Activated gamma-delta T cell treated with anti-CD3 and anti-CD28 coated beads, Interleukin-2, amount 50 U/mL, for 16 hours (primary cell): ENCODE results near the gene XPO6.
A peak's percentile ranks its signal among the peaks of the same experiment; 100 is the strongest.

Source experiments
- DNase-seq: peaks from one replicate; pipeline ENCODE4 v3.0.0-alpha.2; 2020; ENCODE audit warnings: low read depth

XPO6 gene

GRCh38 chr16:28210979-28211588 lies 681 bp downstream of the XPO6 start:
- peak; percentile 39 for DNase-seq

- no peak for DNase-seq
Measured at GRCh38 chr16:28210264-28210663, 1.5 kb downstream of the XPO6 start.

GRCh38 chr16:28208824-28209223 lies 2.9 kb downstream of the XPO6 start:
- DNase-seq = no peak

GRCh38 chr16:28208131-28208530 lies 3.6 kb downstream of the XPO6 start:
- DNase-seq = no peak

GRCh38 chr16:28207399-28207798 lies 4.4 kb downstream of the XPO6 start:
- DNase-seq = no peak

GRCh38 chr16:28205974-28206373 lies 5.8 kb downstream of the XPO6 start:
- no peak for DNase-seq

GRCh38 chr16:28205117-28205899 lies 6.5 kb downstream of the XPO6 start:
- no peak for DNase-seq

- no peak for DNase-seq
Measured at GRCh38 chr16:28204622-28205021, 7.1 kb downstream of the XPO6 start.

- no peak for DNase-seq
Measured at GRCh38 chr16:28204204-28204603, 7.6 kb downstream of the XPO6 start.

- DNase-seq = no peak
Measured at GRCh38 chr16:28202147-28202746, 9.5 kb downstream of the XPO6 start.

GRCh38 chr16:28200661-28201060 lies 11.1 kb downstream of the XPO6 start:
- no peak for DNase-seq

GRCh38 chr16:28196387-28196987 lies 15.3 kb downstream of the XPO6 start:
- DNase-seq = no peak

GRCh38 chr16:28195859-28196258 lies 15.9 kb downstream of the XPO6 start:
- DNase-seq = no peak

- no peak for DNase-seq
Measured at GRCh38 chr16:28193530-28194423, 18.0 kb downstream of the XPO6 start.

GRCh38 chr16:28192806-28193529 lies 18.8 kb downstream of the XPO6 start:
- DNase-seq = peak; percentile 64

- no peak for DNase-seq
Measured at GRCh38 chr16:28191364-28191960, 20.3 kb downstream of the XPO6 start.

GRCh38 chr16:28189245-28189644 lies 22.5 kb downstream of the XPO6 start:
- DNase-seq = no peak

- no peak for DNase-seq
Measured at GRCh38 chr16:28188085-28188916, 23.5 kb downstream of the XPO6 start.

- no peak for DNase-seq
Measured at GRCh38 chr16:28187595-28188004, 24.2 kb downstream of the XPO6 start.

GRCh38 chr16:28186752-28187151 lies 25.0 kb downstream of the XPO6 start:
- DNase-seq = no peak
